Superior temporal gyrus (tissue), 1 donor: ENCODE results near the gene BBC3.

Source experiments
- DNase-seq: peaks from one replicate; pipeline ENCODE4 v3.0.0-alpha.2; 2016; ENCODE audit errors: extremely low spot score

BBC3 gene

DNA sequence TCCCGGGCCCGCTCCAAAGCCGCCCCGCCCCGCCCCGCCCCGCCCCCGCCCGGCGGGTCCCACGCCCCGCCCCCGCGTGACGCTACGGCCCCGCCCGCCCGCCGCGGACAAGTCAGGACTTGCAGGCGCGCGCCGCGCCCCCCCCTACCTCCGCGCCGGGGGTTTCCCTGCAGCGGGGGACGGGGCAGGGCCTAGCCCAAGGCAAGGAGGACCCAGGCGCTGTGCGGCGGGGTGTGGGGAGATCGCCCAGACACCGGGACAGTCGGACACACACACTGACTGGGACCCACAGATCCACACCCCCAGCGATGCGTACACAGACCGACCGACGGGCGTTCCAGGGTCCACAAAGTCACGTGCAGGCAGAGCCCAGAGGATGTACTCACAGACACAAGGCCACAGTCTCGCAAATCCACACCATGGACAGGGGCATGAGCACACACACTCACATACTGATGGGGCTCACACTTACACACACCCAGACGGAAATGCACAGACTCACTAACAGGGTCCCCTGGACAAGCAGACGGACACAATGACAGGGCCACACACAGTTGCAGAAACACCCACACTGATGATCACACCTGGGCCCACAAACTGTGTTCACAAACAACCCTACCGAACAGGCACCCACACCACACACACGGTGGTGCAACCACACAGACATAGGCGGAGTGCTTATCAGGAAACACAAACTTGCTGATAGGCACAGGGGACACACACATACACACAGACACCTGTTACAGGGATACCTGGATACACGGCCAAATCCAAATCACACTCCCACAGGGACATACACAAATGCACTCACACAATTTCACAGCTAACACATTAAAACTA lies 436 bp upstream of the BBC3 start:
- peak; percentile 41 for DNase-seq

DNA sequence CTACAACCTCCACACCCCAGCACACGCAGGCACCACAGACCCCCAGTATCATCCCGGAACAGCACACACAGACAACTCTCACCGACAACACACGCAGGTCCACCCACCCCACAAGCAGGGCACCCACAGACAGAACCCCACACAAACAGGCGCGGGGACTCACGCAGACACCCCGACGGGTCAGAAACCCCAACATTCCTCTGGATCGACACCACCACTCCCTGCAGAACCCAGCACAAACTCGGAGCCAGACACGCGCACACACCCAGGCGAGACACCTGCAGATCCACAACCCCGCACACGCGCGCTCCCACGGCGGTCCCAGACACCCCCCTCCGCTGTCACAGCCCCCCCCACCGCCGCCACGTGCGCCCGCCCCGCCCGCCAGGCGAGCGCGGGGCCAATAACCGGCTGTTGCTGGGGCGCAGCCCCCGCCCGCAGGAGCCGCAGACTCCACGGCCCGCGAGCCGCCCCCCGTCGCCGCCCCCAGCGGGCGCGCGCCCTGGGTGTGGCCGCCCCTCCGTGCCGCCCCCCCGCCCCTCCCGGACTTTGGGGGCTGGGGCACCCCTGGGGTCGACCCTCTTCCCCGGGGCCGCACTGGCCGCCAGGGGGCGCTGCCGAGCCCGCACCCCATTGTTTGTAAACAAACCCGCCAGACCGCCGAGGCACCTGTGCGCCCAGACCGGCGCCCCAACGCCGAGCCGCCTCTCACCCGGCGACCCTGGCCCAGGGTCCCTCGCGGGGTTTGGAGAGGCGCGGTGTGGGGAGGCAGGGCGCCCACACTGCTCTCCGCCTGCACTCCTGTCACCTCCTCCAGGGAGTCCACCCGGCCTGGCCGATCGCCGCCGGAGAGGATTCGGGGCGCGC lies 712 bp downstream of the BBC3 start:
- DNase-seq: no peak

DNA sequence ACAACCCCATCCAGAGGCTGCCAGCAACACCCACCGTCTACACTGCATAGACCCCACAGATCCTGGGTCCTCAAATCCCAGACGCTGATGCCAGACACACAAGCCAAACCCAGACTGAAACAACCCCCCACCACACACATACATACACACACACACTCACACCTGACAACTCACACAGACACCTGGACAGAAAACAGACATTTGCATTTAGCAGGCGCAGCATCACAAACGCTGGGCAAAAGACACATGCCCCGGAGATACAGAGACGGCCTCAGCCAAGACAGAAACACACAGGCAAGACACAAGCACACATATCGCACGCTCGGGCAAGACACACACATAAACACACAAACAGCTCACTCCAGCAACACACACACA lies 1.3 kb downstream of the BBC3 start:
- DNase-seq: peak; percentile 27

DNA sequence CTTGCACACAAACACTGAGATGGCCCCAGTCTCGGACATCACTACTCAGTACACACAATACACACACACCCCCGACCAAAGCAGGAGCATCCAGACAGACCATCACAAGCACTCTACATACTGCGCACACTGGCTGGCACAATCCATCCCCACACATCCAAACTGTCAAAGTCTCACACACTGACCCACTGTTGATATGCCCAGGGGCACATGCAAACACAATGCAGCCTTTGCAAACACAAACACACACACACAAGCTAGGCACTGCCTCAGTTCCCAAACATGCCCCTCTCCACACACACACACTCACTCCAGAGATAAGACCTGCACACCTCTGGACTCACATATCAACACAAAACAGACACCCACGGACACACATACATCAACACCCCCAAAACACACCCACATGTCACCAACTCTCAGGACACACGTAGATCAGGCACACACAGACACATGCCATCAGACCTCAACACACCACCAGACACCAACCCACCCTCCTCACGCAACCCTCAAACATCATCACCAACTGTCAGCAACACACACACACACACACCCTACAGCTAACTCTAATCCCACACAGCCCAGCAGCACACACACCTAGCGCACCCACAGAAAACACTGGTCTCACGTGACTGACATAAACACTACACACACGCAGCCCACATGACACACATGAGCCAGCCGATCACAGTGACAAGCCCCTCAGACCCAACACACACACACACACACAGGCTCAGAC lies 1.9 kb downstream of the BBC3 start:
- DNase-seq: peak; percentile 43

DNA sequence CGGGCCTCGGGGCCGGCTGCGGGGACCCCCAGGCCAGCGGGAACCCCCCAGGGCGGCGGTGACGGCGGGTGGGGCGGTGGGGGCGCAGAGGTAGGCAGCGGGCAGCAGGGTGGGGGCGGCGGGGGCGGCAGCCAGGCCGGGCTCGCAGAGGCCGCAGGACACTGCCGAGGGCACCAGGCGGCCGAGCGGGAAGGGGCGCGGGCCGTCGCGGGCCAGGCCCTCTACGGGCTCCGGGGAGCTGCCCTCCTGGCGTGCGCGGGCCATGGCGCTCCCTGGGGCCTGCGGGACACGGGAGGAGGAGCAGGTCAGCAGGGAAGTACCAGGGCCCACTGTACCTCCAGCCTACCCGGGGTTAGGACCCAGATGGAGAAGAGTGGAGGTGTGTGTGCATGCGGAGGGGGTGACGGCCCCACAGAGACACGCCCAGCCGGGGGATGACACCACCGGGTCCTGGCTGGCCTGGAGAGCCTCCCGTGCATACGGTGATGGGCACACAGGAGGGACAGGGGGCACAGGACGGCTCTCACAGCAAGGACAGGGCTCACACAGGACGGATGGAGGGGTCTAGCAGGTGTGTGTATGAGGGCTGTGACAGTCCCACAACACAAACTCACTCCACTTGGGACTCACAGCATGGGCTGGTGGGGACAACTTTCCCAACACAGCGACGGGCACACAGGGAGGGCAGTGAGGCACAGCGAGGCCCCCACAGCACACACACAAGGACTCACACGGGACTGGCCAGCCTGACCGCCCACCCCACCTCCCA lies 2.6 kb downstream of the BBC3 start:
- no peak for DNase-seq

DNA sequence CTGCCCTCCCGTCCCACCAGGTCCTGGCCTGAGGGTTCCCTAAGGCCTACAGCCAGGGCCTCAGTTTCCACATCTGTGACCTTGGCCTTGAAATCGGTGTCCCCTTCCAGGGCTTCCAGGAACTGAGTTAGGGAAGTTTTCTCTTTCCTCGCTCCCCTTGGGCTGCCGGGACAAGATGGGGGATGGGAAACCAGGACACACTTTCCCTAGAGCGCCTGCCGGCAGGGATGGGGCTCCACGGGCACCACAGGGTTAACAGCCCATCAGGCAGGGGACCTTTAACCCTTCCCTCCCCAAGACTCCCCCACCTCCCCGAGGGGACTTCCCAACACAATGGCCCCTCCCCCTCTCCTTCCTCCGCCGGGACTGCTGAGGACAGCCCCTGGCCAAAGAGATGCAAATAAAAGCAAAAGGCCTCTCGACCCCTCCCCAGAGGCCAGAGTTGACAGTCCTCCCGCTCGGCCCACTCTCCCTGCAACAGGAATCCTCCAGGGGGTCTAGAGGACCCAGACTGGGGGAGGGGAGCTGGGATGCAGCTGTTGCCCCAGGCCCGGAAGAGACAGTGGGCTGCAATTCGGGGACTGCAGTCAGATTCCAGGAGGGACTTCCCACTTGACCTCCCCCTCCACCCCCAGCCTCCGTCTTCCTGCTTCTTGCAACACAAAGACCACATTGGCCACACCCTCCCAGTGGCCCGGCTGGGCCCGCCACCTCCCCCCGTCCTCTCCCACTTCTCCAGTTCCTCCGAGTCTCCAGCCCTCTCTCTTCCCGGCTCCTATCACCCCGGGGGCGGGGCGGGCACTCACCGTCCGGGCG lies 3.4 kb downstream of the BBC3 start:
- DNase-seq: no peak

DNA sequence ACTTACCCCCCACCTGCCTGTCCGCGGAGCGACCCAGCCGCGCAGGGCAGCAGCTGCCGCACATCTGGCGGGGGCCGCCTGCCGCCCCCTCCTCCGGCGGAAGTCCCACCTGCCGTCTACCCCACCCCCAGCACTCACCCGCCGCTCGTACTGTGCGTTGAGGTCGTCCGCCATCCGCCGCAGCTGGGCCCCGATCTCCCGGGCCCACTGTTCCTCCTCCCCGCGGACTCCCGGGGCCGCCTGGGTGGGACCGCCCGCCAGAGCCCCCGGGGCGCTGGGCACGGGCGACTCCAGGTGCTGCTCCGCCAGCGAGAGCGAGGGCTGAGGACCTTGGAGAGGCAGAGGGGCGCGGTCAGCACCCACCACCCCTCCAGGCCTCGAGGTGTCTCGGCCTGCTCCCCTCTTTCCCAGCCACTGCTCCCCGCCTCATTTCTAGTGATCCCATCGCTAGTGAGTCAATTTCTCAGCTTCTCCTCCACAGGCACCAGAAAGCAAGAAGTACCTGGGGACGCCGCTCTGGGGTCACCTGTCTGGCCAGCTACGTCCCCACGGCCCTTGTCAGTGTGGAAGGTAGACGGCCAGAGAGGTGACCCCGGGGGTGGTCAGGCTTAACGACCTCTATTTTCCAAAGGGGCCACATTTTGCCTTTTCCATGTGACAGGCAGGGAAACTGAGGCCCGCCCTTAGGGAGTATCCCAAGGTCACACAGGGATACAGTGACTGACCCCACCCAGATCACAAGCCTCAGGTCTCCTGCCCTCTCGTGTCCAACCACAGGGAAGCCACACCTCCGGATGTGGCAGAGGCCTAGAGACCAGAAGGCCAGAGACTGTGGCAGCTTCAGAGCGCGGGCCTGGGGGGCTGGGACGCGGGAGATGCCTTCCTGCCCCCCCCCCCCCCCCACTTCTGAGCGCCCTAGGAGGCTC lies 4.3 kb downstream of the BBC3 start:
- peak; percentile 36 for DNase-seq

DNA sequence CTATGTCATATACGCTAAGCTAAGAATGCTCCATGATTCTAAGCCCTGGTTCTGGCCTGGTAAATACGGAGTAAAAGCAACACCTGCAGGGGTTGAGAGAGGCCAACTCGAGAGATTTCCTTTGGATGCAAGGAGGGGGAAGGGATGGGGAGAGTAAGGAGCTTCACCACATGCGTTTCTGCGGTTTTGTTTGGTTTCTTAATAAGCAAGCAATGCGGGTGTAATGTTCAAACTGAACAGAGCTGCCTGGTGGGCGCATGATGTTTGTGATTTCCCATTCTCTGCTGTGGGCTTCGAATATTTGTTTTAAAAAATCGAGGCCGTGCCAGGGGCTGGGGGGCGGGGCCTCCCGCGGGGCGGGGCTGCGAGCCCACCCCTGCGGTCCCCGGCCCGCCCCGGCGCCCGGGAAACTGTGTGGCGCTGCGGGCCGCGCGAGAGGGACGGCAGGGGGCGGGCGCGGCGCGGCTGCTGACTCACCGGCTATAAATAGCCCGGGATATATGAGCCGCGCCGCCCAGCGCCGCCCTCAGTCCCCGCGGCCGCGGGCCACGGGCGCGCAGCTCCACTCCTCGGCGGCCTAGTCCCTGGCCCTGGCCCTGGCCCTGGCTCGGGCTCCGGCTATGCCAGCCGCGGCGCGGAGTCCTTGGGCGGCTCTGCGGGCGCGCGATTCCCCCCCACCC lies 5.1 kb downstream of the BBC3 start:
- peak; percentile 90 for DNase-seq

DNA sequence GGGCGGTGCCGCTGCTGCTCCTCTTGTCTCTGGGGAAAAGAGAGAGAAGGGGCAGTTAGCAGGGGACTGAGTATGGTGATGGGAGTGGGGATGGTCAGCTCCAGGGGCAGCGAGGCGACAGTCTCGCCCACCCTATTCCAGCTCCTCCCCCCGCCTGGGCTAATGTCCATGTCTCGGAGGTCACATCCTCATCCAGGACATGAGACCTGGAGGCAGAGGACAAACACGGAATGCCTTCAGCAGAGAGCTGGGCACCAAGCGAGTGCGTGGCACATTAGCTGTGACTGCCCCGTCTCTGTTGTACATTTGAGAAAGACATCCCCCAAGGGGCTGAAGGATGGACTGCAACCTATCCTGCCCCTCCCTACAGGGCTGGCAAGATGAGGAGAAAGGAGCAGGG lies 9.1 kb downstream of the BBC3 start:
- DNase-seq: no peak

DNA sequence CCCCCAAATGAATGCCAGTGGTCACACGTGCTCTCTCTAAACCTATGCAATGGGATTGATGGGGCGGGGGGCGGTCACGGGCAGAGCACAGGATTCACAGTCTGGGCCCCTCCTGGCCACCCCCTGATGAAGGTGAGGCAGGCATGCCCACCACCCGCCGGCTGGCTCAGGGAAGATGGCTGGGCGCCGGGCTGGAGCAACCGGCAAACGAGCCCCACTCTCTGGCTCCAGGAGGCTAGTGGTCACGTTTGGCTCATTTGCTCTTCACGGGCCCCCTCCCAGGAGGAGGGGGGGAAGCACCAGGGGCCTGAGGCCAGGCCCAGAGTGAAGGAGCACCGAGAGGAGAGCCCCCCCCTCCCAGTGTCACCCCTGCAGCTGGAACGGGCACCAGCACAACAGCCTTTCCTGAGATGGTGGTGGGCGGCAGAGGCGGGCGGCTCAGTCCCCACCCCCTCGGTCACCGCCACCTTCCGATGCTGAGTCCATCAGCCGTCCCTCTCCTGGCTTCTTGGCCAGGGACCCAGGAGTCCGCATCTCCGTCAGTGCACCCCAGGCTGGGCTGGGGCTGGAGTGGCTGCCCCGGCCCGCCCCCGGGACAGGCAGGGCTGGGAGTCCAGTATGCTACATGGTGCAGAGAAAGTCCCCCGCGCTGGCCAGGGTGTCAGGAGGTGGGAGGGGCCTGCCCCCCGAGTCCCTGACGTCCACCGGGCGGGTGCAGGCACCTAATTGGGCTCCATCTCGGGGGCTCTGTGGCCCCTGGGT lies 9.7 kb downstream of the BBC3 start:
- no peak for DNase-seq

DNA sequence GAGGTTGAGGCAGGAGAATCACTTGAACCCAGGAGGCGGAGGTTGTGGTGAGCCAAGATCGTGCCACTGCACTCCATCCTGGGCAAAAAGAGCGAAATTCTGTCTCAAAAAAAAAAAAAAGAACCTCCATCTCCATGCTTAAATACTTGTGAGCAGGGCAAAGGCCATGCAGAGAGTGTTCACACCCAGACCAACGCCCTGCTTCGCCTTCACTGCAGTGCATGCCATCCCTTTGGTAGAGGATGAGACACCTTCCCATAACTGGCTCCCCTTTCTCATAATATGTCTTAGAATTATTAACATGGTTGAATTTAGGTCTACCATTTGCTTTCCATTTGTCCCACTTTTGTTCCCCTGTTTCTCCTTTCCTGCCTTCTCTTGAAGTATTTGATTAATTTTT lies 15.4 kb downstream of the BBC3 start:
- DNase-seq: no peak

DNA sequence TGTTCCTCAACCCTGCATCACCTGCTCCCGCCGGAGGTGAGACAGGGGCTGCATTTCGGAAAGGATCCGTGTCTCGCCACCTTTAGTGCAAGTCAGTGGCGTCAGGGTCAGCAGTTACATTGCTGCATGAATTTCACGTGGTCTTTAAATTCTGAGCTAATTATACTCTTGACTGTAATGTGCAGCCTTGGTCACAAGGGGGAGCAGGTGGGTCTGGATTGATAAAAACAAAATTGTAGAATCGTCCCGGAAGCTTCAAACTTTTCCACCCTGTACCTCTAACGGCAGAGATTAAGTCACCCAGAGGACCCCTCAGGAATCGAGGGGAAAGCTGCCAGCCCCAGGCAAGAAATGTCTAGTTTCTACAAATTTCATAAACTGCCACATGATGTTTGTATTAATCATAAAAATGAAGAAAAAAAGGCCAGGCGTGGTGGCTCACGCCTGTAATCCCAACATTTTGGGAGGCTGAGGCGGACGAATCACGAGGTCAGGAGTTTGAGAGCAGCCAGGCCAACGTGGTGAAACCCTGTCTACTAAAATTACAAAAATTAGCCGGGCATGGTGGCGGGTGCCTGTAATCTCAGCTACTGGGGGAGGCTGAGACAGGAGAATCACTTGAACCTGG lies 20.2 kb downstream of the BBC3 start:
- peak; percentile 88 for DNase-seq

DNA sequence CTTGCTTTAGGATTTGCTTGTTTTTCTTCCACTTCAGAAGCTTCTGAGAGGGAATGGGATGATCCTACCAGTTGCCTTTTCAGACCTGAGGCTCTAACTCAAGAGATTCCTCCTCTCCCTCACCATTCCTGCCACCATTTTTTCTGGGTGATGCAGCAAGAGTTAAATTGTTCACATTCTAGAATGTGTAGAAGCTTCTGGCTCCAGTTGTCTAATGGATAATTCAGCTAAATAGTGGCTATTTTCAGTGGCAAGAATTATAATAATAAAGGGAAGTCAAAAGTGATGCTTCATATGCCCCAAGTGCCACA lies 20.9 kb downstream of the BBC3 start:
- no peak for DNase-seq

DNA sequence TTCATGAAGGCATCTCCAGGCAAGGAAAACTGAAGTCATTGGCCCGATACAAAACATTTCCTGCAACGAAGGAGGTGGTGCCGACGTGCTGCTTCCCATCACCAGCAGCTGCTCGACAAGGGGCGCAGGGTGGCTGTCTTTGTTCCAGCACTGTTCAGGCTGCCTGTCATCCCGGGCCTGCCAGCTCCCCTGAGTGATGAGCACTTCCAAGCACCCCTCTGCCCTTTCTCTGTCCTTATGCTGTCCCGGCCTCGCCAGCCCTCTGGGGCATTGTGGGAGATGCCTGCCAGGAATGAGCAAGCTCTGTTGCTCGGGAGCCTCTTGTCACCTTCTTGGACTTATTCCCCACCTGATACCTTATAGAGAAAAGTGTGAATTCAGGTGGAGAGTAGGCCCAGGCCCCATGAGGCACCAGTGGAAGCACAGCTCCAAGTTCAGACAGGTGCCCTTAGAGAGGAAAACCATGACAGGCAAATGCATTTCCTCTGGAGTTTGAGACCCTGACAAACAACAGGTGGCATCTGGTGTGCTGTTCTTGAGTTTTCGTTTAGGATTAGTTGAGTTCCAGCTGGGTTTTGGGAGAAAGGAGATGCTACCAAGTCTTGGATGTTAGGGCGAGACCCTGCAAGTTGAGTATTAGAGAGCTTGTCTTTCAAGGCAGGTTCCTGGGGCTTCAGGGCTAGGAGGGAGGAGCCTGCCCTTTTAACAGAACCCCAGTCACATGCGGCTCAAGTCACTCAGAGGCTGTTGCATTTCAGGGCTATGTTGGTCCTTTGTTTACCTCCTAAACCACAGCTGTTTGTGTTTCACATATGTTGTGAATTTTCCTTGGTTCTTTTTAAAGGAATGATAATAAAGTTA lies 21.4 kb downstream of the BBC3 start:
- no peak for DNase-seq

DNA sequence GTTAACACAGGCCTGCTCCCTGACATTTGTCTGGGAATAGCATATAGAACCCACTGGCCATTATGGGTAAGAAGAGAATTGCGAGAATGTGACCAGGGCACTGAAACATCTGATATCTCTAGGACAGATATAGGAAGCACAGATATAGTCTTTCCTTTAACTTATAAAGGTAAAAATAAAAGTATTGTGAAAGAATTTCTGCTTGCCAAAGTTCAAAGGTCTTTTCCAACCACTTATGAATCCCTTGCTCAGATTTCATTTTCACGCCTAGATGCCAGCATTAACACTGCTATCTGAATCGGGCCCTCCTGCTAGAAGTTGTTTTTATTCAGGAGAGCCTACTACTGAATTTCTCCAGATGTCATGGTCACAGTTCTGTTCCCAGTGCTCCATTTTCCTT lies 27.7 kb downstream of the BBC3 start:
- DNase-seq: no peak

DNA sequence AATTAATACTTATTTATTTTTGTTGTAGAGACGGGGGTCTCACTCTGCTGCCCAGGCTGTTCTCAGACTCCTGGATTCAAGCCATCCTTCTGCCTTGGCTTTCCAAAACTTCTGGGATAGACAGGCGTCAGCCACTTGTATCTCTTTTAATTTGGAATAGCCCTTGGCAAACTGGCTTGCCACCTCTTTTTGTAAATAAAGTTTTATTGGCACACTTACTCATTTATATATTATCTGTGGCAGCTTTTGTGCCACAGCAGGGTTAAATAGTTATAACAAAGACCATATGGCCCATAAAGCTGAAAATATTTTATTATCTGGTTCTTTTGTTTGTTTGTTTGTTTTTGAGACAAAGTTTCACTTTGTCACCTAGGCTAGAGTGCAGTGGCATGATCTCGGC lies 30.5 kb downstream of the BBC3 start:
- no peak for DNase-seq

DNA sequence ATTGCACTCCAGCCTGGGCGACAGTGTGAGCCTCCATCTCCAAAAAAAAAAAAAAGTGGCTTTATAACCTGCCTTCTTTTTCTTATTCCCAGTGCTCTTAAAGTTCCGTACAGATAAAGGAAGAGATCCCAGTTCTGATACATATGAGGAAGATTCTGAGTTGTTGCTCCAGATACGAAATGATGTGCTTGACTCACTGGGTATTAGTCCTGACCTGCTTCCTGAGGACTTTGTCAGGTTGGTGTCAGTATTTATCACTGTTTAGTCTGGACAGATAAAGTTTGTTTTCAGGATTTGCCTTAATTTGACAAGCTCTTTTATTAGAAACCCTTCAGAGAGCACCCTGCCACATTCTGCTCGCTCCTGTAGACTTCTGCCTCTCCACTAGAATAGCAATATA lies 33.9 kb downstream of the BBC3 start:
- DNase-seq: no peak
